Stimulated activated CD4-positive, alpha-beta T cell treated with anti-CD3 and anti-CD28 coated beads, Interleukin-4, amount 100 ng/mL, for 48 hours (primary cell): ENCODE results near the gene WDR54.
"Not testable (repeated sequence)": the region's sequence is repeated elsewhere in the genome, so short reads cannot be mapped to it uniquely, and the experiment has no call there.

Experiments used
- DNase-seq, 2 donors: peaks; one replicate each; pipeline ENCODE4 v3.0.0-alpha.2; 2020; ENCODE audit warnings: low read depth in 2 of 2

The WDR54 gene

DNA sequence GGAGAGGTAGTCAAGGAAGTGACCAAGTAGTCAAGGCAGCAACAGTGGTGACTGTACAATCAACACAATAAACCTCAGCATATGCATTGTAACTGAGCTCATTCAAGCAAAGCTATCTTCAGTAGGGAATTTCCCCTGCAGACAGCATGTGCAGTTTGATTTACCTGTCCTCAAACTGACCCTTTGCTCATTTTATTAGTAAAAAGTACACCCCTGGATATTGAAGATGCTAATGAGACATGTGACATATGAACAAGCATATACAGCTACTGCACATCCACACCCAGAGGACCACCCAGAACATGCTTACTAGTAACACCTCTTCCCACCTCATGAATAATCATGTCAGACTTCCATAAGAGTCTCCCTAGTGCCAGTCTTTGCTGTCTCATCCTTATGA lies 15.5 kb upstream of the WDR54 start:
- no peak for DNase-seq

DNA sequence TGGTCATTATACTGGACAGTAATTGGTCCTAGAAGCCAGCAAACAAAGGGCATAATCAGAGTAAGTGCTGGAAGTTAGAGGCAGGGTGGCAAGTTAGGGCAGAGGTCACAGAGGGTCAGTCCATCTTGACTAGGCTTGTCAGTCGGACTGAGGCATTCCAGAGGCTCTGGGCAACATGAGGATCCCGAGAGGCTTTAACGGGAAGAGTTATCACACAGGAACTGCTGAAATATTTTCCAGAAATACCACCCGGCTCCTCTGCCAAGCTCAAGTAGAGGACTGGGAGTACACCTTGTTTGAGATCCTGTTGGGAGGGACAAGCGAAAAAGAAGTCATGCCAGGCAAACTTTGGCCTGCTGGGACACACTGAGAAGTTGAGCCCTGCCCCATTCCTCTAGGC lies 13.8 kb upstream of the WDR54 start:
- DNase-seq, result no peak

DNA sequence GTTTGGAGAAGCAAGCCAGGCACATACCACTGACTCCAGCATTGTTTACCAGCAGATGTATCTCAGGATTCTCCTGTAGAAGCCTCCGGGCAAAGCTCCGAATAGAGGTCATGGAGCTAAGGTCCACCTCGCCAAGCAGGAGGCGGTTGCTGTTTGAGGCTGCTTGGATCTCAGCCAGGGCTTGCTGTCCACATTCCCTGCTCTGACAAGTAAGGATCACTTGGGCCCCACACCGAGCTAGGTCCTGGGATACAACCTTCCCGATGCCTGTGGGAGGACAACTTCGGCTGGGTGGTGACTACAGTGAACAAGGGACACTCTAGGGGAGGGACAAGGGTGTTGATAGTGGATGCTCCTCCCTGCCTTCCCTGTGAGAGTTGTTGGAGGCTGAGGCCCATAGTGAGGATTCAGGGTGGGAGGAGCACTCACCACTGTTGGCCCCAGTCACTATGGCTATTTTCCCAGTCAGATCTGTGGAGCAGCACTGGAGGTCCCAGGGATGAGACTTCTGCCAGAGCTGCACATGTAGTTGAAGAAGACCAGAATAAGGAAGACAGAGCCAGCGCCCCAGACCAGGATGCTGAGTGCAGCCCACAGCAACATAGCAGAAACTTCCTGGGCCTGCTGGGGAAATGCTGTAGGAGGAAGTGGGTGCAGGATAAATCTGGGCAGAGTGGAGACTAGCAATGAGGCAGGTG lies 8.4 kb upstream of the WDR54 start:
- DNase-seq, result no peak

DNA sequence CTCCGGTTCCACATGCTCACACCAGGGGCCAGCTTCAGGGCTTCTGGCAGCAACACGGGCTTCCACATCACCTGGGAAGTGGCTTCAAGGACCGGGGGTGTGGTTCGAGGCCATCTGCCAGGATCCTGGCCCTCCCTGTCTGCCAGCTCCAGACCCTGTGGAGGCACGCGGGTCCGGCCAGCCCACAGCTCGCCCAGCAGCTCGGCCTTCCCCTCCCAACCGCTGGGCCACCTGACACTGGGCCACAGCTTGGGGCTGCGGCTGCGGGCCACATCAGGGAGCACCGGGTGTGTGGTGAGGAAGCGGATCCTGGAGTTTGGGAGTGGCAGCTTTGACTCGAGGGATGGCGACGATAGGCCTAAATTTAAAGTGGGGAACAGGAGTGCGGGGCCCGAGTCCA lies 7.1 kb upstream of the WDR54 start:
- DNase-seq, result no peak

DNA sequence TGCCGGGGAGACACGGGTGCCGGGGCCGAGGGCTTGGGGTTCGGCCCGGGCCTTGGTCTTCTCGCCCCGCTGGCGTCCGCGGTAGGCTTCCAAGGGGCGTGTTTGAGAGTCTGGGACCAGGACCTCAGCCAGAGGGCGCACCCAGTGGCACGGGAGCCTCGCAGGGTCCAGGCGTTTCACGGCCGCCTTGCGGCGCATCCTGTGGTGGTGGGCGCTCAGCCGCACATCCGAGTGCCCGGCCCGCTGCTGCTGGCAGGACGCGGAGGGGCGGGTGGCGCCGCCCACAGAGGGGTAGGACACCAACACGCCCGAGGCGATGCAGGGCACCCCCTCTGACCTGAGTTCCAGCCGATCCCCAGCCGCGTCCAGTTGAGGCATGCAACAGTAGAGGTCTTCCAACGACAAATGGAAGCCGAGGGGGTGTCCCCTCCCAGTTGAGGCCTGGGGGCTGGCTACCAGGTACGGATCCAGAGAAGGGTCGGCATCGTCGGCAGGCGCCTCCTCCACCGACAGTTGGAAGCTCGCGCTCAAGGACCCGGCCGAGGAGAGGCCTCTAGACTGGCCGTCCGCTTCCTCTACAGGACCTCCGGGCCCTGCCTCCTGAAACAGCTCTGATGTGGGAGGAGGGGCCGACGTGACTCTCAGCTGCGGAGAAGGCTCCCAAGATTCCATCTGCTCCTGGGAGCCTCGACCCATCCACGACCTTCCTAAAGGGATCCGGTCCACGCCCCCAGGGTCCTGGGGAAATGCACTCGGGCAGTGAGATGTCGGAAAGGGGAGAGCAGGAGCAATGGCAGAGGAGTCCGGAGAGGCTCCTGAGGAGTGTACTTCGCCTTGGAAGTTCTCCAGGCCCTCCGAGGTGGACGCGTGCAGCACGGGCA lies 6.4 kb upstream of the WDR54 start:
- DNase-seq, result no peak

DNA sequence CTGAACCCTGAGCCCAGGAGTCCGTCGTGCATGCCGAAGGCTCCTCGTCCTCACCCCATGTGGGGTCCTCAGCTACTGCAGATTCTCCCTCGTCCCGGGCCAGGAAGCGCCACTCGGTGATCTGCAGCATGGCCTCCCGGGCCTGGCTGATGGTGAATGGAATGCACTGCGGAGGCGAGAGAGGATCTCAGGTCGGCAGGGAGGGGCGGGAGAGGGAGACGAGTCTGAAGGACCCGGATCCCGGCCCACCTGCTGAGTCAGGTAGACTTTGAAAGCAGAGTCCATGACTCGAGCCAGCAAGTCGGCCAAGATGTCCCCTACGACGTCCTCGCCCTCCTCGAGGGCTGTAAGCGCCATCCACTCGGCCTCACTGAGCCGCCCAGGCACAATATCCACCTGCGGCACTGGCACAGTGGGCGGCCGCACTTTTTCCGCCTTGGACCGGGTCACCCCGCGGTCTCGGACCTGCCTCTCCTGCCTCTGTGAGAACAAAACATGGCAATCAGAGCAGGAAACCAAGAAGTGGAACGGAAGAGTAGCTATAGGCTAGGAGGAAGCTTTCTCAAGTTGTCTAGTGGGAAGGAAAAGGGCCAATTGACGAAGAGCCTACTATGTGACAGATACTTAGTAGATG lies 5.7 kb upstream of the WDR54 start:
- no peak for DNase-seq

DNA sequence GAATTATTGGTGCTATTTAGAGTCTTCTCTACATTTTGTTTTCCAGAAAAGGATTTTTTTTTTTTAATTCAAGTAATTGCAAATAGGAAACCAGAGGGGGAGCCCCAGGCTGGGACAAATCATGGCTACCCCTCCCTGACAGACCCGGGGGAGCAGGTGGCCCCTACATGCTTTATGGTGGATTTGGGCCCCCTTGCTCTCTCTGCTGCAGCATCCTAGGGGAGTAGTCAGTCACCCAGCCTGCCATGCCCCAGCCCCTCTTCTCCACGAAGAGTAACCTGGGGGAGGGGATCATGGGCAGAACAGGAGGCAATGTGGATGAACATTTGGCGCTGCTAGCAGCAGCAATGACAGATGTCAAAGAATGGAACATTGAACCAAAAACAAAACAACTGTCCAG lies 4.8 kb upstream of the WDR54 start:
- no peak for DNase-seq

DNA sequence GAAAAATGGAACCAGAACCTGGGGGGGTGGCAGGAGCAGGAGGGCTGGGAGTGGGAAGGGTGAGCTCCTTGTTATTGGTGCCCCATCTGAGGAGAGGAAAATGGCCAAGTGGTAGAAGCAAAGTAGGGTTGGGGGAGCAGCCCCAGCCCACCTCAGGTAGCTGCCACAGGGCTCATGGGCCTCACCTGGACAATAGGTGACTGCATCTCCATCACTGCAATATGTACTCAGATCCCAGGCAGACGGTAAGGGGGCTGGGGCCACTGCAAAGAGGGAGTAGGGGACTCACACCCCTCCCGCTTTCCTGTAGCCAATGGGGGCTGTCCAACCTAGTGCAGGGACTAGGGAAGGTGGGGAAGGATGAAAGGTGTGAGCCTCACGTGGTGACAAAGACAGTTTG lies 4.3 kb upstream of the WDR54 start:
- DNase-seq, result no peak

DNA sequence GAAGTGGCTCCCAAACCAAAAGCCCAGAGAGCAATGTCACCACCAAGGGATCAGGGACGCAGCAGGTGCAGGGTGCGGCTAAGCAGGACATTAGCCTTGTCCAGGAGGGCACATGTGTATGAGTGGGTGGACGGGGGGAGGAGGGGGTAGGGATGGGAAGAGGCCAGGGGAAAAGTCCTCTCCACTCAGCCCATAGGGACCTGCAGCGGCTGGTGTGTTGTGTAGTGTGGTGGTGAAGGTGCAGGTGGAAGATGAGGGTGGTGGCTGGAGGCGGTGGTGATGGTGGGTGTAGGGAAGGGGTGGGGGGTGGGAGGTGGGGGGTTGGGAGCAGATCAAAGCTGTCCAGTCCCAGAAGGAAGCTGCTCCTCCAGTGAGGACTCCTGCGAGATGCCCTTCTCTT lies 3.8 kb upstream of the WDR54 start:
- no peak for DNase-seq

DNA sequence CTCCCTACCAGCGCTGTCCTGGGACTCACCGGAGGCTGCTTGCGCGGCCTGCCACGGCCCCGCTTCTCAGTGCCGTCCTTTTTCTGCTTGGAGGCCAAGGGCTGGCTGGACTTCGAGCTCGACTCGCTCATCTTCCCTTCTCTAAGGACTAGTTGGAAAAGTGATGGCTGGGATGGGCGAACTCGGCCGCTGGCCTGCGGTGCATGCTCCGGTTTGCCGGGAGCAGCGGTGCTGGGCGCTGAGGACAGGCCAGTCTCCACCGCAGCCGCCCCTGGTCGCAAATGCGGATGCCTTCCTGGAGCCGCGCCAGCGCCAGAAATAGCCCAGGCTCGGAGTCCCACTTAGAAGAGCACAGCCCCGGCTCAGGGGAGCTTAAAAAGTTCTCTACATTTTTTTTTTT lies 3.2 kb upstream of the WDR54 start:
- DNase-seq, result no peak

DNA sequence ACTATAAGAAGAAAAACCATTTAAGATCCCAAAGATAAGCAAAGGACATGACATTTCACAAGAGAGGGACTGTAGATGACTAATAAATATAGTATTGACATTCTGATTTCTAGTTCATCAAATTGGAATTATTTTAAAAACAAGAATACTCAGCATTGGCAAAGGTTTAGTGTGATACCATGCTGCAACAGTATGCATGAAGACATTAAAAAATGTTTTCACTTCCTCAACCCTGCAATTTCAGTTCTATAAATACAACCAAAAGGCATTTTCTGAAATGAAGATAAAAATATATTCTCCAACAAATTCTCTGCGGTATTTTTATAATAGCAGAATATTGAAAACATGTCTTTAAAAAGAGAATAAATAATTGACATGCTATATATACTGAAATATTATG lies 2.2 kb upstream of the WDR54 start:
- DNase-seq, result no peak

DNA sequence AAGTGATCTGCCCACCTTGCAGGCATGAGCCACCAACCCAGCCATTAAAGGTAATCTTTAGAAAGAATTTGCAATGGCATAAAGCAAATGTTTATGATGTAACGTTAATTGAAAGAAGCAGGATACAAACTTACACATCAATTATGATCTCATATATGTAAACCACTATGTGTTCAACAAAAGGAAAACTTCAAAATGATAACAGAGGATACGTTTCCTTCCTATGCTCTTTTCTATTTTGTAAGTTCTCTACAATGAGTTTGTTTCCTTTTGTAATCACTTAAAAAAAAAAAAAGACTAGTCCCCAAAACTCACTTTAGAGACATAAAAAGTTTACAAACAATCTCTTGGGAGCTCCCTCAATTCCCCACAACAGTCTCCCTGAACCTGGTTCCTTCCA lies 1.5 kb upstream of the WDR54 start:
- DNase-seq, result no peak

DNA sequence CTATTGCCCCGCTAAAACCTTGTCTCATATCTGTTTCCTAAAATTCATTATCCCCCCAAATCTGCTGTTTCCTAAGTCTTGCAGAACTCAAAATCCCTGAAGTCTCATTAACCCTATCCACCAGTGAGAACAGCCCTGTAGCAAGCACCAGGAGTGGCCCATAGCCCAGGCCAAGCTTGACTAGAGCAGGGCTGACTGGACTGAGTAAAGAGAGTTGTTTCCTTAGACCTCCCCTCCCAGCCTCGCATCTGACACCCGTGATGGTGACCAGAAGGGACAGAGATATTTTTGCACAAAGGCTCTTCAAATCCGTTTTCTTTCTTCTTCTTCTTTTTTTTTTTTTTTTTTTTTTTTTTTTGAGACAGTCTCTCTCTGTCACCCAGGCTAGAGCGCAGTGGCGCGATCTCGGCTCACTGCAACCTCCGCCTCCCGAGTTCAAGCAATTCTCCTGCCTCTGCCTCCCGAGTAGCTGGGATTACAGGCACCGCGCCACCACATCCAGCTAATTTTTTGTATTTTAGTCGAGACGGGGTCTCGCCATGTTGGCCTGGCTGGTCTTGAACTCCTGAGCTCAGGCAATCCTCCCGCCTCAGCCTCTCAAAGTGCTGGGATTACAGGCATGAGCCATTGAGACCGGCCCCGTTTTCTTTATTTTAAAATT lies 957 bp upstream of the WDR54 start:
- DNase-seq, result not testable (repeated sequence)

DNA sequence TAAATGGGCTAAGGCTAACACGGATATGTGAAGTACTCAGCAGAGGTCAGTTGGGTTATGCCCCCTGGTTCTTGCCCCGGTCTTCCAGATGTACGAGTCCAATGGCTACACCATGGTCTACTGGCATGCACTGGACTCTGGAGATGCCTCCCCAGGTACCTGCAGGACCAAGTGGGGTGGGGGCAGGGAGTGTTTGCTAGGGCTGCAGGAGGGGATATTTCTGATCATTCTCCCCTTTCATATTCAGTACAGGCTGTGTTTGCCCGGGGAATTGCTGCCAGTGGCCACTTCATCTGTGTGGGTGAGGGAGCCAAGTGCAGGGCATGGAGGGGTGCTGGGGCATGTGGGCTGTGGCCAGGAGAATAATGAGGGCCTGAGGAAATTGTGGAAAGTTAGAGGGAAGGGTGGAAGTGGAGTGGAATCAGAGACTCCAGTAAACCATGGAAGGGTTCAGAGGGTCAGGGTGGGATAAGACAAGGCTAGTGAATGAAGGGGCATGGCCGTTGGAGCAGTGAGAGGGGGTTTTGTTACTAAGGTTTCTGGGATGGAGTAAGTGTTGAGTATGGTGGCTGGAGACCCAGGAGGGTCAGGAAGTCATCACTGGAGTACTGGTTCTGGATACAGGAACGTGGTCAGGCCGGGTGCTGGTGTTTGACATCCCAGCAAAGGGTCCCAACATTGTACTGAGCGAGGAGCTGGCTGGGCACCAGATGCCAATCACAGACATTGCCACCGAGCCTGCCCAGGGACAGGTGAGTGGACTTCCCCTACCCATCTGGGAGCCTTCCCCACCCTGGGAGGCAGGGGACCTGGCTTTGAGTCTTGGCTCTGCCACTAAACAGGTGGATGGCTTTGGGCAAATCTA lies 1.9 kb downstream of the WDR54 start:
- DNase-seq, result no peak

DNA sequence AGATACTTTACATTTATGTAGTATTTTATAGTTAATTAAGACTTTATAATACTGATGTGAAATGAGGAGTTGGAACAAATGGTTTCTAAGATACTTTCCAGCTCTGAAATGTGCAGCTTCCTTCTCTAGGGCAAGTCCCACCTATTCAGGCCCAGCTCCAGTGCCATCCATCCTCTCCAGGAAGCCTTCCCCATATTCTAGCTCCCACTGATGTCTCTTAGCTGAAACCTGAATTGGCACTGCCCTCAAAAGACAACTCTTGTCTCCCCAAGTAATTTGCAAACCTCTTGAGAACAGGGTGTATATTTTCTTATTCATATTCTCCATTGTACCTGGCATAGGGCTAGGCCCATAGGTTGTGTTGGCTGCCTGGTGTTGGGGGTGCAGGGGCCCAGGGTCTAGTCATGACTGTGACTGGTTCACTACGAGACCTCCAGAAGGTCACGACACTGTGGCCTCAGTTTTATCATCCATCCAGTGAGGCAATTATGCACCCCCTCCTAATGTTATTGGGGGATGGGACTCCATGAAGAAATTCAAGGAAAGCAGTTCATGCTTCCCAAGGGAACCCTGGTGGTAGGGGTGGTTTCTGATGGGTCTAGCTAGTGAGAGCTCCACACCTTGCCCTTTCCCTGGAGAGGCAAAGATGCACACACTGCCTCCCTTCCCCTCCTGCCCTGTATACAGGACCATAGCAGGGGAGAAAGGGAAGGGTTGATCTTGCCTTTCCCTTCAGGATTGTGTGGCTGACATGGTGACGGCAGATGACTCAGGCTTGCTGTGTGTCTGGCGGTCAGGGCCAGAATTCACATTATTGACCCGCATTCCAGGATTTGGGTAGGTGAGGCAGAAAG lies 2.8 kb downstream of the WDR54 start:
- DNase-seq, result no peak

DNA sequence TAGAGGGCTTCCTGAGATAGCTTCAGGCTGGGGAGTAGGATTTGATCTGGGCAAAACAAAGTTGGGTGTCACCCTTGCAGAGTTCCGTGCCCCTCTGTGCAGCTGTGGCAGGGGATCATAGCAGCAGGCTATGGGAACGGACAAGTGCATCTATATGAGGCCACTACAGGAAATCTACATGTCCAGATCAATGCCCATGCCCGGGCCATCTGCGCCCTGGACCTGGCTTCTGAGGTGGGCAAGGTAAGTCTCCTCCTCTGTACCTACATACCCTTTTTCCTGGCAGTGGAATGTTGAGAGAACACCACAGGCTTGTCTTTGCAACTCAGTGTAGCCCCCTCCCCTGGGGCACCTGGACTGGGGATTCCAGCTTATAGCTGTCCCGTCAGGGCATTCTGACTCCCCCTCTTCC lies 3.5 kb downstream of the WDR54 start:
- no peak for DNase-seq

DNA sequence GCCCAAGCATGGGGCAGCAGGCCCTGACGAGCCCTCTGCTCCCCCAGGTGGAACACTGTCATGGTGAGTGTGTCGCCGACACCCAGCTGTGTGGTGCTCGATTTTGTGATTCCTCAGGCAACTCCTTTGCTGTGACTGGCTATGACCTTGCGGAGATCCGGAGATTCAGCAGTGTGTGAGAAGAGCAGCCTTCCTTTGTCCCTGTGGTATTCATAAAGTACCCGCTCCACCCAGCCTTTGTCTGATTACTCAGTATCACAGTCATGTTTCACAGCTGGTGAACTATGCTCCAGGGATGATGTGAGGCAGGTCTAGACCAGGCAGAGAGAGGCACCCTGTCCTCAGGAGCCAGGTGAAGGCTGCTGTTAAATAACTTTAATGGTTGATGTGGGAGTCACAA lies 4.0 kb downstream of the WDR54 start:
- no peak for DNase-seq

DNA sequence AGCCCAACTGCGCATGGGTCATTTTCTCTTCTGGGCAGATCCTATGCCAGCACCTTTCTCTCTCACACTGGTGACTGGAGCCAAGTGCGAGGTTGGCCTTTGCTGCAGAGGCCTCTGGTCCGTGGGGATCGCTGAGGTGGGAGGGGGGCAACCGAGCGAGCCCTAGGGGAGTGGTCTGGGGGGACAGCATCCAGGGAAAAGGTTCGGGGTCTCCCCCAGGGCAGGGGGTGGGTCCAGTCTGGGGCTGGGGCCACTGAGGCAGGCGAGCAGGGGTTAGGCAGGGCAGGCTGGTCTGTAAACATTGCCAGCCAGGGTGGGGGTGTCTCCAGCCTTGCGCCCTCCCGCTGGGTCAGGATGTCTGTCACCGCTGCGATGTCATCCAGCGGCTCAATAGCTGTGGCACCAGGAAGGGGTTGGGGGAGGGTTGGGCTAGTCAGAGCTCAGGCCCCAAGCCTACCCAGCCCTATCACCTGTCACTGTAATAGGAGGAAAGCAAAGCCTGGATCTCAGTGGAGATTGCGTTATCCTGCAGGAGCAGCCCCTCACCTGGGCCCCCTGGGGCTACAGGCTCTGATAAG lies 4.7 kb downstream of the WDR54 start:
- no peak for DNase-seq

DNA sequence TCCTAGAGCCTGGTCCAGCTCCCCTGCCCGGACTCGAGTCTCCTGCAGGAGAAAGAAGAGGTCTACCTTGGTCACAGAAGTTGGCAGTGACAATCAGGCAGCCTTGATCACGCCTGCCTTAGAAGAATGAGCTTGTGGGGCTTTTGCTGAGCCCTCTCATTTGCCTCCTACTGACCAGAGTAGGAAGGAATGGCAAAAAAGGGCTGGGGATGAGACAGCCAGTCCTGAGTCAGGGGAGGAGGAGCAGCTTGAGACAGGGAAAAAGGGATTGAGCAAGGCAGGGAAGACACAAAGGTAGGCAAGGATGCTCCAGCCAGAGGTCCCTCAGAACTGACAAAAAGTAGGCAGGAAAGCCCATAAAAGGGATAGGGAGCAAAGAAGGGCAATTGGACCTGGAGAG lies 6.0 kb downstream of the WDR54 start:
- no peak for DNase-seq

DNA sequence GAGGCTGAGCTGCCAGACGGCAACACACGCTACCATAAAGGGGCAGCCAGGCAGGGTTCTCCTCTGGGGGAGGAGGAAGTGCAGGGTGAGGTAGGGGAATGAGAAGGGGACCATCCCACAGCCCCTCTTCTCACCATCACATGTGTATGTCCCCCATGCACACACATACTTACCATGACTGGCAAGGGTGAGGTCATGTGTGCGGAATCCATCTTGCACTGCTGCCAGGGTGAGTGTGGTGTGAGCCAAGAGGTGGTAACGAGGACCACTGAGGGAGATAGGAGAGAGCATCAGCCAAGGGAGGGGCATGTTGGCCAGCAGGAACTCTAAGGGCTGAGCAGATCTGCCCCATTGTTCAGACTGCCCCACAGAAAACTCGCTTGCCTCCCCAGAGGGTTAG lies 7.1 kb downstream of the WDR54 start:
- no peak for DNase-seq
